B cell (primary cell): ENCODE data around the gene KCTD13. TPM values are rescaled to one million over a fixed set of nuclear protein-coding genes. Genes with fewer than 3 reads are reported as not detected.

Source experiments
- ATAC-seq: fragments of 200-7000 bp; cut with Tn5 transposase; one replicate; pipeline ENCODE4 v1.10.0; 2021; ENCODE audit warnings: low read depth, mild to moderate bottlenecking, moderate number of reproducible peaks, moderate library complexity
- CTCF ChIA-PET: fragments of 350-600 bp; sonication (Branson Sonifier 250); formaldehyde crosslinking; loops from one replicate; lab custom pipeline; 2021; ENCODE audit warnings: antibody characterized with exemption, inconsistent platforms; lab: Charles Lee
- POLR2A ChIA-PET: fragments of 350-600 bp; sonication (Branson Sonifier 250); formaldehyde crosslinking; loops from one replicate; lab custom pipeline; 2021; ENCODE audit warnings: antibody characterized with exemption; lab: Charles Lee
- DNase-seq: peaks from one replicate; pipeline ENCODE4 v3.0.0; 2013
- H2AFZ ChIP-seq: 2 replicates; pipeline ENCODE4 v1.6.1; 2012; ENCODE audit warnings: mild to moderate bottlenecking, low read depth, low read length; ENCODE audit not compliant: insufficient read depth, poor library complexity, severe bottlenecking
- H3K27ac ChIP-seq, 2 donors: 1 replicate in 1 of 2; 2 replicates in 1 of 2; pipeline ENCODE4 v1.5.1; 2012 to 2013; ENCODE audit warnings: low read length in 2 of 2, mild to moderate bottlenecking in 2 of 2, moderate library complexity in 1 of 2
- H3K27me3 ChIP-seq, 4 experiments: fragments of 200-600 bp in 1 of 4; sonication (generic) in 1 of 4; replicated peaks in 1 of 4; 1 replicate in 2 of 4; 2 replicates in 2 of 4; pipeline versions ENCODE4 v1.6.1 to v1.7.0; 2013 to 2016; ENCODE audit warnings: low read length in 3 of 4, mild to moderate bottlenecking in 2 of 4, mixed read lengths in 1 of 4, moderate library complexity in 1 of 4; ENCODE audit not compliant: insufficient read depth in 4 of 4, control insufficient read depth in 3 of 4; ENCODE audit errors: control extremely low read depth in 1 of 4
- H3K36me3 ChIP-seq, 2 experiments: replicated peaks in 1 of 2; 1 replicate in 1 of 2; 2 replicates in 1 of 2; pipeline versions ENCODE4 v1.6.1 to v1.7.1; 2013; ENCODE audit warnings: low read length in 1 of 2; ENCODE audit not compliant: insufficient read depth in 2 of 2, control insufficient read depth in 1 of 2; ENCODE audit errors: control extremely low read depth in 1 of 2, extremely low read depth in 1 of 2
- H3K4me1 ChIP-seq, 2 donors: fragments of 200-600 bp in 1 of 2; sonication (generic) in 1 of 2; 1 replicate in 1 of 2; 2 replicates in 1 of 2; pipeline versions ENCODE4 v1.5.1 to v1.6.1; 2013 to 2017; ENCODE audit warnings: low read length in 2 of 2; ENCODE audit not compliant: control insufficient read depth in 2 of 2, insufficient read depth in 2 of 2
- H3K4me2 ChIP-seq: replicated peaks from 2 replicates; pipeline ENCODE3; 2012; ENCODE audit warnings: mild to moderate bottlenecking, low read depth, low read length; ENCODE audit not compliant: poor library complexity, severe bottlenecking
- H3K4me3 ChIP-seq, 5 experiments: fragments of 200-600 bp in 1 of 5; sonication (generic) in 1 of 5; 1 replicate in 3 of 5; 2 replicates in 2 of 5; pipeline versions ENCODE4 v1.5.1 to v1.7.0; 2011 to 2016; ENCODE audit warnings: low read length in 4 of 5, mild to moderate bottlenecking in 4 of 5, low read depth in 2 of 5, control low read depth in 1 of 5, moderate library complexity in 1 of 5; ENCODE audit not compliant: insufficient read depth in 1 of 5; ENCODE audit errors: control extremely low read depth in 1 of 5, extremely low read depth in 1 of 5
- H3K79me2 ChIP-seq: fragments of 200-600 bp; sonication (generic); one replicate; pipeline ENCODE4 v1.6.0; 2016; ENCODE audit warnings: low read length; ENCODE audit not compliant: control insufficient read depth, insufficient read depth
- H3K9ac ChIP-seq: fragments of 200-600 bp; sonication (generic); 2 replicates; pipeline ENCODE4 v1.6.1; 2017; ENCODE audit warnings: mild to moderate bottlenecking, low read length, moderate library complexity
- H3K9me3 ChIP-seq, 3 donors: one replicate each; pipeline versions ENCODE4 v1.6.1 to v1.7.1; 2013; ENCODE audit warnings: low read length in 2 of 3; ENCODE audit not compliant: control insufficient read depth in 2 of 3, insufficient read depth in 1 of 3; ENCODE audit errors: control extremely low read depth in 1 of 3
- H4K20me1 ChIP-seq: 2 replicates; pipeline ENCODE4 v1.6.0; 2012; ENCODE audit warnings: mild to moderate bottlenecking, low read length; ENCODE audit not compliant: insufficient read depth, control insufficient read depth, poor library complexity, severe bottlenecking
- H3K27ac Mint-ChIP-seq: one replicate; pipeline ENCODE4 v1.8.0; 2021; ENCODE audit warnings: mixed read lengths
- H3K27me3 Mint-ChIP-seq: one replicate; pipeline ENCODE4 v1.8.0; 2021; ENCODE audit warnings: mixed read lengths
- H3K4me1 Mint-ChIP-seq: one replicate; pipeline ENCODE4 v1.8.0; 2021; ENCODE audit warnings: mixed read lengths
- H3K4me3 Mint-ChIP-seq: one replicate; pipeline ENCODE4 v1.8.0; 2021; ENCODE audit warnings: mixed read lengths
- H3K9me3 Mint-ChIP-seq: one replicate; pipeline ENCODE4 v1.8.0; 2022; ENCODE audit warnings: mixed read lengths; ENCODE audit not compliant: insufficient read depth
- CTCF ChIP-seq: fragments of 200-600 bp; IDR thresholded peaks from one replicate; pipeline ENCODE4 v1.8.0; 2022; ENCODE audit warnings: antibody characterized with exemption, mild to moderate bottlenecking
- EZH2 ChIP-seq: IDR thresholded peaks from 2 replicates; pipeline ENCODE4 v1.6.1; 2012; ENCODE audit warnings: borderline replicate concordance, low read depth, mild to moderate bottlenecking, moderate library complexity, low read length; ENCODE audit not compliant: insufficient read depth, poor library complexity, severe bottlenecking
- WGBS: methylation state at CpG from one replicate; pipeline ENCODE4 v1.1.5; 2013; ENCODE audit warnings: missing lambda C conversion rate; ENCODE audit not compliant: insufficient coverage; 5-methylcytosine and 5-hydroxymethylcytosine counted together
- intact Hi-C: fragments of 100-400 bp; cut with micrococcal nuclease; formaldehyde crosslinking; loops from one replicate; pipeline ENCODE4 v1.10.0; 2022
- polyA plus RNA-seq: library from polyadenylated mRNA; depleted of rRNA; stranded (reverse); fragments of >200 nt; gene quantifications from 2 replicates; pipeline ENCODE4 v1.2.3, GENCODE V29; 2012
- total RNA-seq, 2 donors: library from RNA; stranded (reverse); fragments of 120-200 nt in 1 of 2; gene quantifications; 1 replicate in 1 of 2; 2 replicates in 1 of 2; pipeline versions ENCODE4 v1.2.3 to v1.2.4, GENCODE V29; 2013 to 2022

KCTD13 gene
- total and polyA plus RNA-seq, 2 donors (not counting 1 experiment from before 2014, with no cell fraction given), result 61.5 to 74.3 TPM

DNA sequence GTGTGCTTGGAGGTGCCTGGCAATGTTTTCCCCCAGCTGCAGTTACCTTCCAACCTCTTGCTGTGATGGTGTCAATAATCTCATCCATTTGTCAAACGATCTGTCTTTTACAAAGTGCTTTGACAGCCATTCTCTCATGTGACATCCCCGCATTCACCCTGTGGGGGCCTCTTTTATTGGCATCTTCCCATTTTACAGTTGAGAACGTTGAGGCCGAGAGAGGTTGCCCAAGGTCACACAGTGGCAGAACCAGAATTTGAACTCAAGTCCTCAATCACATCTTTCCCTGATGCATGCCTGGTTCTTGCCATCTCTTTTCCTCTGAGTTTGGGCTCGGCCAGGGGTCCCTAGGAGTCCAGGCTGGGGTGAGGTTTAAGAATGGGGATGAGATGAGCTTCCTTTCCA is 49.1 kb upstream of the KCTD13 start:
- POLR2A ChIA-PET, result no interaction called here
- peak overlapping the region in 1 of 2 donors; percentile 15 for H3K27ac ChIP-seq
- H3K79me2 ChIP-seq, result peaks cover 41% of the 10 kb centered on the region
- peaks cover 36% of the 10 kb centered on the region for H3K4me1 Mint-ChIP-seq
- TF ChIP-seq CTCF (no peak), EZH2 (no peak)
- peak overlapping the region; percentile 98 for H3K4me2 ChIP-seq
- peaks cover 2 to 26% of the 10 kb centered on the region in 2 experiments for H3K36me3 ChIP-seq
- ATAC-seq (no peak), DNase-seq (no peak)
- H3K27me3 ChIP-seq, result no peaks in the 10 kb centered on the region
- 76% methylated on average over 4 of the region's 5 CpGs for WGBS
- no peaks in the 10 kb centered on the region for H3K27me3 Mint-ChIP-seq
- H3K9ac ChIP-seq, result peak overlapping the region; percentile 90
- peak overlapping the region; percentile 95 for H3K4me3 Mint-ChIP-seq
- no peaks in the 10 kb centered on the region for H3K9me3 Mint-ChIP-seq
- peaks cover 16% of the 10 kb centered on the region for H4K20me1 ChIP-seq
- intact Hi-C loops, result no loop called here
- peak overlapping the region; percentile 54 for H3K27ac Mint-ChIP-seq
- peak overlapping the region in 4 of 5 experiments; percentile 28 to 100 (median 99) for H3K4me3 ChIP-seq
- CTCF ChIA-PET, result interaction anchor here (0.6 to 1.3 kb wide), 5 partner anchors 10 to 284 kb away, joined by 3 to 4 read pairs (median 3); partner anchors contain the start of gene TMEM219
- H3K9me3 ChIP-seq, result no peaks in the 10 kb centered on the region
- H3K4me1 ChIP-seq, result peaks cover 31 to 38% of the 10 kb centered on the region in 2 donors
- peak overlapping the region; percentile 99 for H2AFZ ChIP-seq
